Thyroid gland (tissue), 4 donors: Measurements from ENCODE around the gene WDR37. TPM values are rescaled to one million over a fixed set of nuclear protein-coding genes. Genes with fewer than 3 reads are reported as not detected.

Source experiments
- DNase-seq, 2 donors: peaks; one replicate each; pipeline ENCODE4 v3.0.0-alpha.2; 2019
- H3K27ac ChIP-seq, 3 donors: fragments of 200-600 bp; sonication (generic); 1 replicate in 2 of 3; 2 replicates in 1 of 3; pipeline ENCODE4 v1.5.1; 2016 to 2019; ENCODE audit warnings: mild to moderate bottlenecking in 1 of 3, moderate library complexity in 1 of 3
- H3K27me3 ChIP-seq: fragments of 200-600 bp; sonication (generic); one replicate; pipeline ENCODE4 v1.5.1; 2019
- H3K36me3 ChIP-seq, 2 donors: fragments of 200-600 bp; sonication (generic); one replicate each; pipeline ENCODE4 v1.5.1; 2016 to 2019
- H3K4me1 ChIP-seq, 2 donors: fragments of 200-600 bp; sonication (generic); one replicate each; pipeline ENCODE4 v1.5.1; 2017 to 2019
- H3K4me3 ChIP-seq, 3 donors: fragments of 200-600 bp; sonication (generic); replicated peaks in 1 of 3; 1 replicate in 2 of 3; 2 replicates in 1 of 3; pipeline ENCODE4 v1.5.1; 2016; ENCODE audit warnings: mild to moderate bottlenecking in 1 of 3
- H3K9me3 ChIP-seq: fragments of 200-600 bp; sonication (generic); one replicate; pipeline ENCODE4 v1.5.1; 2017
- POLR2A ChIP-seq, 2 donors: fragments of 450-650 bp; IDR thresholded peaks; one replicate each; pipeline ENCODE4 v1.6.1; 2017; ENCODE audit warnings: antibody characterized with exemption in 2 of 2, mild to moderate bottlenecking in 2 of 2, moderate library complexity in 1 of 2
- WGBS, 2 donors: methylation state at CpG; one replicate each; pipeline ENCODE4 v1.1.5; 2017; 5-methylcytosine and 5-hydroxymethylcytosine counted together
- intact Hi-C: fragments of 100-400 bp; cut with DNase I; formaldehyde crosslinking; loops from one replicate; pipeline ENCODE4 v1.15.1; 2023
- total RNA-seq, 4 donors: library from RNA; depleted of rRNA; stranded (reverse); fragments of >200 nt; gene quantifications; one replicate each; pipeline ENCODE4 v1.2.3, GENCODE V29; 2016
- TF ChIP-seq, protein P1 (sequence below), 6 experiments: fragments of 200-600 bp in 3 of 6; fragments of 450-650 bp in 3 of 6; sonication (generic) in 3 of 6; IDR thresholded peaks; one replicate each; pipeline ENCODE4 v1.5.1; 2016 to 2019; ENCODE audit warnings: antibody characterized with exemption in 6 of 6, mild to moderate bottlenecking in 2 of 6, inconsistent platforms in 1 of 6, moderate library complexity in 1 of 6

The WDR37 gene
- total RNA-seq, 4 donors from 2014 or later: 15.2 to 26.3 (median 16.4) TPM

DNA sequence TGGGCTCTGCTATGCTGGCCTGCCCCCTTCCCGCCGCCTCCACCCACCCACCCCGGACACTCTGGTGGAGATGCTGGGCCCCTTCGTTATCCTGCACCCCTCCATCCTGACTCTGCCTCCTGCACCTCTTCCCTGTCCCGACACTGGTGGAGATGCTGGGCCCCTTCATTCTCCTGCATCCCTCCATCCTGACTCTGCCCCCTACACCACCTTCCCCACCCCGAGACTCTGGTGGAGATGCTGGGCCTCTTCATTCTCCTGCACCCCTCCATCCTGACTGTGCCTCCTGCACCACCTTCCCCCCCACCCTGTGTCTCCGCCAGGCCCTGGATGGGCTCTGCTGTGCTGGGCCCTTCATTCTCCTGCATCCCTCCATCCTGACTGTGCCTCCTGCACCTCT is 45.5 kb upstream of the WDR37 start:
- TF ChIP-seq, protein P1, sequence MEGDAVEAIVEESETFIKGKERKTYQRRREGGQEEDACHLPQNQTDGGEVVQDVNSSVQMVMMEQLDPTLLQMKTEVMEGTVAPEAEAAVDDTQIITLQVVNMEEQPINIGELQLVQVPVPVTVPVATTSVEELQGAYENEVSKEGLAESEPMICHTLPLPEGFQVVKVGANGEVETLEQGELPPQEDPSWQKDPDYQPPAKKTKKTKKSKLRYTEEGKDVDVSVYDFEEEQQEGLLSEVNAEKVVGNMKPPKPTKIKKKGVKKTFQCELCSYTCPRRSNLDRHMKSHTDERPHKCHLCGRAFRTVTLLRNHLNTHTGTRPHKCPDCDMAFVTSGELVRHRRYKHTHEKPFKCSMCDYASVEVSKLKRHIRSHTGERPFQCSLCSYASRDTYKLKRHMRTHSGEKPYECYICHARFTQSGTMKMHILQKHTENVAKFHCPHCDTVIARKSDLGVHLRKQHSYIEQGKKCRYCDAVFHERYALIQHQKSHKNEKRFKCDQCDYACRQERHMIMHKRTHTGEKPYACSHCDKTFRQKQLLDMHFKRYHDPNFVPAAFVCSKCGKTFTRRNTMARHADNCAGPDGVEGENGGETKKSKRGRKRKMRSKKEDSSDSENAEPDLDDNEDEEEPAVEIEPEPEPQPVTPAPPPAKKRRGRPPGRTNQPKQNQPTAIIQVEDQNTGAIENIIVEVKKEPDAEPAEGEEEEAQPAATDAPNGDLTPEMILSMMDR (IDR thresholded peaks at IDR 0.05): no peak
- no peak for TF ChIP-seq POLR2A (IDR thresholded peaks at IDR 0.05)
- Histone ChIP-seq H3K36me3 (peaks cover 78 to 86% of the 10 kb centered on the region in 2 donors), H3K27ac (no peak overlapping the region), H3K4me3 (no peak overlapping the region), H3K9me3 (no peaks in the 10 kb centered on the region), H3K27me3 (no peaks in the 10 kb centered on the region), H3K4me1 (no peaks in the 10 kb centered on the region)
- intact Hi-C loops: no loop called here
- DNase-seq: no peak
- WGBS, 2 donors: 89 to 96% methylated on average over 7 of the region's 7 CpGs

DNA sequence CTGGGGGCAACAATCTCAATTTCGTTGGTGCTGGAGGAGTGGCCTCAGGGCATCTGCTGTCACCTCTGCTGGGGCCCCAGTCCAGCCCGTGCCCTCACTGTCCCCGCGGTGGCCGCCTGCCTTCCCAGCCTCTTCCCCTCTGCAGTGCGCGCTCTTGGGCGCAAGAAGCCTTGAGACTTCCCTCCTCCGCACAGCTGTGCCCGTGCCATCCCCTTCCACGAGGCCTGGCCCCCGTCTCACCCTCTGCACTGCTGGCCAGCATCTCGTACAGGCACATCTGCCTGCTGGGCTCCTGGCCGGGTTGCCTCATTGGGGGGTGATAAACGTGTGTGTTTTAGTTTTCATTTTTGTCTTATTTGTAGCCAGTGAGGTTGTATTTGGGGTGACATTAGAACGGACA is 44.5 kb upstream of the WDR37 start:
- Histone ChIP-seq H3K4me1 (no peaks in the 10 kb centered on the region), H3K36me3 (peaks cover 81 to 86% of the 10 kb centered on the region in 2 donors), H3K4me3 (no peak overlapping the region), H3K27me3 (no peaks in the 10 kb centered on the region), H3K9me3 (no peaks in the 10 kb centered on the region), H3K27ac (no peak overlapping the region)
- DNase-seq: no peak
- 95 to 98% methylated on average over 16 of the region's 16 CpGs for WGBS, 2 donors
- intact Hi-C loops: no loop called here
- TF ChIP-seq POLR2A (IDR thresholded peaks at IDR 0.05): no peak
- TF ChIP-seq, protein P1 (IDR thresholded peaks at IDR 0.05): no peak

DNA sequence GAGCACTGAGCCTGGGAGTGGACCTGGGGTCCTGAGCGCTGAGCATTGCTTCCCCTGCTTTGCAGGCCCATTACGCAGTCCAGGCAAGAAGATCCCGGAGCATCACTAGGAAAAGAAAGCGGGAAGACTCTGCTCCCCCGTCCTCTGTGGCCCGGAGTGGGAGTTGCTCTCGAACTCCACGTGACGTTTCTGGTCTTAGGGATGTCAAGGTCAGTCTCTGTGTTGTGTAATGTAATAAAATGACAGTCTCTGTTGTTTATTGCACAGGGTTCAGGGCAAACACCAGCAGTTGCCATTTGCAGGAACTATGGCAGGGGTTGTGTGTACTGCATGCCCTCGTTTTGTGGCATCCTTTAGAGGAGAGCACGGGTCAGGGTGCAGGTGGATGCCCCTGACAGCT is 40.5 kb upstream of the WDR37 start:
- intact Hi-C loops: no loop called here
- H3K9me3 ChIP-seq: no peaks in the 10 kb centered on the region
- H3K36me3 ChIP-seq: peaks cover 64 to 74% of the 10 kb centered on the region in 2 donors
- TF ChIP-seq, protein P1 (IDR thresholded peaks at IDR 0.05): no peak
- TF ChIP-seq POLR2A (IDR thresholded peaks at IDR 0.05): no peak
- WGBS, 2 donors: 85 to 100% methylated on average over 5 to 9 of the region's 11 CpGs
- no peak for DNase-seq
- no peak overlapping the region for H3K4me3 ChIP-seq
- no peaks in the 10 kb centered on the region for H3K27me3 ChIP-seq
- H3K27ac ChIP-seq: no peak overlapping the region
- H3K4me1 ChIP-seq: no peaks in the 10 kb centered on the region

DNA sequence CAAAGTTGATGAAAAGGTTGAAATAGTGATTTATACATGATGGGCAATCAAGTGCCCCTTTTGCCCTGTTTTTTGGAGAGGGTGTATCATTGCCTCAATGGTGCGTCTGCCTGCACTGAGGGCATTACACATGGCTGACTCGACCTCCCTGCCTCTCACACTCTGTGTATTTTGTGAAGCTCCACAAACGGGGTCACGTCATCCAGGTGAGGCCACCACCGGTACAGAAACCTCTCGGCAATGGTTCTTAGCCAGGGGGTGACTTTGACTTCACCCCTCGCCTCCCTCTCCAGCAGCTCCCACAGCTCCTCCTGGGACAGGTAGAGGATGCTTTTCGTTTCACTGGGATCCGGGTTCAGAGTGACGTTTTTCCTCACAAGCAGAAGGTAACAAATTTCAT is 36.8 kb upstream of the WDR37 start:
- 88 to 89% methylated on average over 10 of the region's 10 CpGs for WGBS, 2 donors

DNA sequence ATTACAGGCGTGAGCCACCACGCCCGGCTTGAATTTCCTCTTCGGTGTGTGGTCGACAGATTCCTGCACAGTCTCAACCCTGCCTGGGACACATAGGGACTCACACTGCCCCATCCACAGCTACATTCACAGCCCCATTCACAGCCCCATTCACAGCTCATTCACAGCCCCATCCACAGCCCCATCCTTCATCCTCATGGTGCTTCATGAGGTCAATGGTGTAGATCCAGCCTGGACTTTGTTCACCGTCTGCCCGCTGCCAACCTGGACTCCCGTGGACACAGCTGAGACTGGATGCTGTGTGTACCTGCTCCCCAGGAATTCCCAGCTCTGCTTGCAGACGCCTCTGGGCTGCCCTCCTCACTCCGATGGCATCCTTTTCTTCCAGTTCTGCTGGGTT is 35.7 kb upstream of the WDR37 start:
- peaks cover 27 to 34% of the 10 kb centered on the region in 2 donors for H3K36me3 ChIP-seq
- TF ChIP-seq, protein P1 (IDR thresholded peaks at IDR 0.05): no peak
- TF ChIP-seq POLR2A (IDR thresholded peaks at IDR 0.05): no peak
- H3K9me3 ChIP-seq: no peaks in the 10 kb centered on the region
- 90 to 95% methylated on average over 10 of the region's 10 CpGs for WGBS, 2 donors
- no peak for DNase-seq
- no peaks in the 10 kb centered on the region for H3K4me1 ChIP-seq
- no peak overlapping the region for H3K4me3 ChIP-seq
- H3K27me3 ChIP-seq: no peaks in the 10 kb centered on the region
- intact Hi-C loops: no loop called here
- no peak overlapping the region for H3K27ac ChIP-seq

More for the DNA sequence above, 36.8 kb upstream of the WDR37 start:
- TF ChIP-seq, protein P1 (IDR thresholded peaks at IDR 0.05): no peak
- no peak for TF ChIP-seq POLR2A (IDR thresholded peaks at IDR 0.05)
- peaks cover 34 to 40% of the 10 kb centered on the region in 2 donors for H3K36me3 ChIP-seq
- no peaks in the 10 kb centered on the region for H3K27me3 ChIP-seq
- no peak overlapping the region for H3K4me3 ChIP-seq
- no peak overlapping the region for H3K27ac ChIP-seq
- H3K9me3 ChIP-seq: no peaks in the 10 kb centered on the region
- H3K4me1 ChIP-seq: no peaks in the 10 kb centered on the region
- no peak for DNase-seq
- intact Hi-C loops: no loop called here
